ENCODE data around the gene NDNF. TPM values are rescaled to one million over a fixed set of nuclear protein-coding genes. Genes with fewer than 3 reads are reported as not detected.

Gene NDNF
- total and polyA plus RNA-seq, 4 donors: 0.08 to 3.7 (median 3.5) TPM; not detected in 1

- no peaks in the 10 kb centered on the region for H3K36me3 ChIP-seq (ENCODE audit: control insufficient read depth in 1 of 2, insufficient read depth in 2 of 2, low read length in 1 of 2)
- no peaks in the 10 kb centered on the region for H3K4me1 ChIP-seq (ENCODE audit: control insufficient read depth in 1 of 2, insufficient read depth in 2 of 2, low read length in 2 of 2)
- DNase-seq: no peak
- no peaks in the 10 kb centered on the region for H3K9me3 ChIP-seq (ENCODE audit: control insufficient read depth, low read length)
- no peak overlapping the region for H3K27ac ChIP-seq (ENCODE audit: low read depth in 1 of 2, low read length in 2 of 2)
- ATAC-seq (ENCODE audit: low FRiP score): no peak
- WGBS, 2 donors: 57 to 78% methylated on average over 2 of the region's 2 CpGs
- no peak overlapping the region for H3K4me3 ChIP-seq (ENCODE audit: low read length in 2 of 2)
- intact Hi-C loops (cut with DNase I): loop anchor here (5.0 to 10.0 kb wide), 4 partner anchors 373 to 1023 kb away; no protein-coding TSS in a partner anchor
- H3K27me3 ChIP-seq (ENCODE audit: control insufficient read depth in 1 of 2, insufficient read depth in 2 of 2, low read length in 1 of 2): no peaks in the 10 kb centered on the region
Observed at GRCh38 chr4:121098266-121098665, 25.9 kb upstream of the NDNF start.

GRCh38 chr4:121096629-121097028, 24.3 kb upstream of the NDNF start:
- H3K4me3 ChIP-seq (ENCODE audit: low read length in 2 of 2): no peak overlapping the region
- WGBS, 2 donors: 12% methylated on average over 2 of the region's 2 CpGs
- no peaks in the 10 kb centered on the region for H3K9me3 ChIP-seq (ENCODE audit: control insufficient read depth, low read length)
- DNase-seq (no peak), ATAC-seq (ENCODE audit: low FRiP score) (no peak)
- no peak overlapping the region for H3K27ac ChIP-seq (ENCODE audit: low read depth in 1 of 2, low read length in 2 of 2)
- intact Hi-C loops (cut with DNase I): loop anchor here (5.0 to 10.0 kb wide), 4 partner anchors 372 to 1022 kb away; no protein-coding TSS in a partner anchor
- no peaks in the 10 kb centered on the region for H3K4me1 ChIP-seq (ENCODE audit: control insufficient read depth in 1 of 2, insufficient read depth in 2 of 2, low read length in 2 of 2)
- H3K36me3 ChIP-seq (ENCODE audit: control insufficient read depth in 1 of 2, insufficient read depth in 2 of 2, low read length in 1 of 2): no peaks in the 10 kb centered on the region
- H3K27me3 ChIP-seq (ENCODE audit: control insufficient read depth in 1 of 2, insufficient read depth in 2 of 2, low read length in 1 of 2): no peaks in the 10 kb centered on the region

- Histone ChIP-seq H3K4me3 (ENCODE audit: low read length in 2 of 2) (no peak overlapping the region), H3K4me1 (ENCODE audit: control insufficient read depth in 1 of 2, insufficient read depth in 2 of 2, low read length in 2 of 2) (no peaks in the 10 kb centered on the region), H3K27me3 (ENCODE audit: control insufficient read depth in 1 of 2, insufficient read depth in 2 of 2, low read length in 1 of 2) (no peaks in the 10 kb centered on the region), H3K27ac (ENCODE audit: low read depth in 1 of 2, low read length in 2 of 2) (no peak overlapping the region), H3K36me3 (ENCODE audit: control insufficient read depth in 1 of 2, insufficient read depth in 2 of 2, low read length in 1 of 2) (no peaks in the 10 kb centered on the region), H3K9me3 (ENCODE audit: control insufficient read depth, low read length) (no peaks in the 10 kb centered on the region)
- intact Hi-C loops (cut with DNase I): loop anchor here (5.0 to 10.0 kb wide), 4 partner anchors 371 to 1021 kb away; no protein-coding TSS in a partner anchor
- DNase-seq (no peak), ATAC-seq (ENCODE audit: low FRiP score) (no peak)
Observed at GRCh38 chr4:121096191-121096590, 23.9 kb upstream of the NDNF start.

GRCh38 chr4:121094297-121094966, 22.1 kb upstream of the NDNF start:
- H3K4me1 ChIP-seq (ENCODE audit: control insufficient read depth in 1 of 2, insufficient read depth in 2 of 2, low read length in 2 of 2): no peaks in the 10 kb centered on the region
- 88 to 89% methylated on average over 3 of the region's 3 CpGs for WGBS, 2 donors
- DNase-seq (no peak), ATAC-seq (ENCODE audit: low FRiP score) (no peak)
- H3K27me3 ChIP-seq (ENCODE audit: control insufficient read depth in 1 of 2, insufficient read depth in 2 of 2, low read length in 1 of 2): peaks cover 0 to 1% of the 10 kb centered on the region in 2 donors
- H3K9me3 ChIP-seq (ENCODE audit: control insufficient read depth, low read length): no peaks in the 10 kb centered on the region
- intact Hi-C loops (cut with DNase I): loop anchor here (10.0 kb wide), 3 partner anchors 370 to 1020 kb away; no protein-coding TSS in a partner anchor
- no peak overlapping the region for H3K4me3 ChIP-seq (ENCODE audit: low read length in 2 of 2)
- H3K27ac ChIP-seq (ENCODE audit: low read depth in 1 of 2, low read length in 2 of 2): no peak overlapping the region
- H3K36me3 ChIP-seq (ENCODE audit: control insufficient read depth in 1 of 2, insufficient read depth in 2 of 2, low read length in 1 of 2): no peaks in the 10 kb centered on the region

- intact Hi-C loops (cut with DNase I): loop anchor here (10.0 kb wide), 3 partner anchors 368 to 1018 kb away; no protein-coding TSS in a partner anchor
- no peaks in the 10 kb centered on the region for H3K36me3 ChIP-seq (ENCODE audit: control insufficient read depth in 1 of 2, insufficient read depth in 2 of 2, low read length in 1 of 2)
- ATAC-seq (ENCODE audit: low FRiP score): no peak
Observed at GRCh38 chr4:121093261-121093660, 20.9 kb upstream of the NDNF start.

GRCh38 chr4:121091941-121092340, 19.6 kb upstream of the NDNF start:
- ATAC-seq (ENCODE audit: low FRiP score): no peak

More at GRCh38 chr4:121093261-121093660, 20.9 kb upstream of the NDNF start:
- no peak overlapping the region for H3K27ac ChIP-seq (ENCODE audit: low read depth in 1 of 2, low read length in 2 of 2)
- H3K27me3 ChIP-seq (ENCODE audit: control insufficient read depth in 1 of 2, insufficient read depth in 2 of 2, low read length in 1 of 2): peaks cover 0 to 1% of the 10 kb centered on the region in 2 donors
- H3K9me3 ChIP-seq (ENCODE audit: control insufficient read depth, low read length): no peaks in the 10 kb centered on the region
- DNase-seq: no peak
- no peak overlapping the region for H3K4me3 ChIP-seq (ENCODE audit: low read length in 2 of 2)
- no peaks in the 10 kb centered on the region for H3K4me1 ChIP-seq (ENCODE audit: control insufficient read depth in 1 of 2, insufficient read depth in 2 of 2, low read length in 2 of 2)

GRCh38 chr4:121088867-121089266, 16.5 kb upstream of the NDNF start:
- 85 to 90% methylated on average over 4 of the region's 4 CpGs for WGBS, 2 donors
- no peak for DNase-seq
- no peak for ATAC-seq (ENCODE audit: low FRiP score)

More at GRCh38 chr4:121091941-121092340, 19.6 kb upstream of the NDNF start:
- intact Hi-C loops (cut with DNase I): loop anchor here (10.0 kb wide), 3 partner anchors 367 to 1017 kb away; no protein-coding TSS in a partner anchor
- H3K4me3 ChIP-seq (ENCODE audit: low read length in 2 of 2): no peak overlapping the region
- H3K27ac ChIP-seq (ENCODE audit: low read depth in 1 of 2, low read length in 2 of 2): no peak overlapping the region
- no peaks in the 10 kb centered on the region for H3K4me1 ChIP-seq (ENCODE audit: control insufficient read depth in 1 of 2, insufficient read depth in 2 of 2, low read length in 2 of 2)
- no peaks in the 10 kb centered on the region for H3K36me3 ChIP-seq (ENCODE audit: control insufficient read depth in 1 of 2, insufficient read depth in 2 of 2, low read length in 1 of 2)
- no peak for DNase-seq
- no peaks in the 10 kb centered on the region for H3K9me3 ChIP-seq (ENCODE audit: control insufficient read depth, low read length)
- peaks cover 0 to 1% of the 10 kb centered on the region in 2 donors for H3K27me3 ChIP-seq (ENCODE audit: control insufficient read depth in 1 of 2, insufficient read depth in 2 of 2, low read length in 1 of 2)

GRCh38 chr4:121079376-121079775, 7.0 kb upstream of the NDNF start:
- ATAC-seq (ENCODE audit: low FRiP score): no peak
- no peaks in the 10 kb centered on the region for H3K4me1 ChIP-seq (ENCODE audit: control insufficient read depth in 1 of 2, insufficient read depth in 2 of 2, low read length in 2 of 2)
- peaks cover 2% of the 10 kb centered on the region for H3K9me3 ChIP-seq (ENCODE audit: control insufficient read depth, low read length)
- no peak for DNase-seq
- WGBS, 2 donors: 77 to 80% methylated on average over 1 of the region's 1 CpG
- H3K27ac ChIP-seq (ENCODE audit: low read depth in 1 of 2, low read length in 2 of 2): no peak overlapping the region
- H3K27me3 ChIP-seq (ENCODE audit: control insufficient read depth in 1 of 2, insufficient read depth in 2 of 2, low read length in 1 of 2): no peaks in the 10 kb centered on the region
- H3K36me3 ChIP-seq (ENCODE audit: control insufficient read depth in 1 of 2, insufficient read depth in 2 of 2, low read length in 1 of 2): no peaks in the 10 kb centered on the region
- H3K4me3 ChIP-seq (ENCODE audit: low read length in 2 of 2): no peak overlapping the region
- intact Hi-C loops (cut with DNase I): no loop called here

More at GRCh38 chr4:121088867-121089266, 16.5 kb upstream of the NDNF start:
- Histone ChIP-seq H3K4me3 (ENCODE audit: low read length in 2 of 2) (no peak overlapping the region), H3K36me3 (ENCODE audit: control insufficient read depth in 1 of 2, insufficient read depth in 2 of 2, low read length in 1 of 2) (no peaks in the 10 kb centered on the region), H3K27ac (ENCODE audit: low read depth in 1 of 2, low read length in 2 of 2) (no peak overlapping the region), H3K27me3 (ENCODE audit: control insufficient read depth in 1 of 2, insufficient read depth in 2 of 2, low read length in 1 of 2) (peaks cover 0 to 1% of the 10 kb centered on the region in 2 donors), H3K9me3 (ENCODE audit: control insufficient read depth, low read length) (no peaks in the 10 kb centered on the region), H3K4me1 (ENCODE audit: control insufficient read depth in 1 of 2, insufficient read depth in 2 of 2, low read length in 2 of 2) (no peaks in the 10 kb centered on the region)
- intact Hi-C loops (cut with DNase I): no loop called here

GRCh38 chr4:121077496-121077895, 5.2 kb upstream of the NDNF start:
- peaks cover 2% of the 10 kb centered on the region for H3K9me3 ChIP-seq (ENCODE audit: control insufficient read depth, low read length)
- intact Hi-C loops (cut with DNase I): no loop called here
- H3K4me3 ChIP-seq (ENCODE audit: low read length in 2 of 2): no peak overlapping the region
- H3K27me3 ChIP-seq (ENCODE audit: control insufficient read depth in 1 of 2, insufficient read depth in 2 of 2, low read length in 1 of 2): no peaks in the 10 kb centered on the region
- WGBS, 2 donors: 88 to 89% methylated on average over 5 of the region's 5 CpGs
- H3K36me3 ChIP-seq (ENCODE audit: control insufficient read depth in 1 of 2, insufficient read depth in 2 of 2, low read length in 1 of 2): no peaks in the 10 kb centered on the region
- H3K4me1 ChIP-seq (ENCODE audit: control insufficient read depth in 1 of 2, insufficient read depth in 2 of 2, low read length in 2 of 2): no peaks in the 10 kb centered on the region
- ATAC-seq (ENCODE audit: low FRiP score): no peak
- no peak for DNase-seq
- H3K27ac ChIP-seq (ENCODE audit: low read depth in 1 of 2, low read length in 2 of 2): no peak overlapping the region

All from aorta (tissue), 5 donors.